H1 (cell line): ENCODE results near the gene OR4K2. TPM values are rescaled to one million over a fixed set of nuclear protein-coding genes. Genes with fewer than 3 reads are reported as not detected.

Experiments
- CTCF ChIA-PET: fragments of 300-600 bp; sonication (Branson Sonifier 250); formaldehyde crosslinking; loops from one replicate; lab custom pipeline; 2021; ENCODE audit not compliant: partially characterized antibody; lab: Charles Lee
- POLR2A ChIA-PET: fragments of 300-600 bp; sonication (Branson Sonifier 250); formaldehyde crosslinking; loops from one replicate; lab custom pipeline; 2021; ENCODE audit warnings: inconsistent platforms; ENCODE audit not compliant: partially characterized antibody; lab: Charles Lee
- DNase-seq, 2 experiments: peaks; one replicate each; pipeline versions ENCODE4 v3.0.0 to v3.0.0-alpha.2; 2010 to 2022; ENCODE audit warnings: low spot score in 2 of 2, low read depth in 1 of 2, mixed read lengths in 1 of 2
- FAIRE-seq: peaks from 2 replicates; lab custom pipeline; 2011; peaks lifted over from hg19 to GRCh38; lab: Jason Lieb, UNC
- H2AFZ ChIP-seq: 2 replicates; pipeline ENCODE4 v1.8.1; 2012; ENCODE audit warnings: low read length, inconsistent platforms
- H2AK5ac ChIP-seq: 2 replicates; pipeline ENCODE4 v1.6.1; 2013; ENCODE audit warnings: low read depth, low read length
- H2BK120ac ChIP-seq: replicated peaks from 2 replicates; pipeline ENCODE3; 2013; ENCODE audit warnings: low read depth, low read length, inconsistent platforms
- H2BK12ac ChIP-seq: 2 replicates; pipeline ENCODE4 v1.6.1; 2013; ENCODE audit warnings: low read depth, low read length
- H2BK15ac ChIP-seq: 2 replicates; pipeline ENCODE4 v1.6.1; 2013; ENCODE audit warnings: low read length
- H2BK20ac ChIP-seq: 2 replicates; pipeline ENCODE4 v1.6.1; 2013; ENCODE audit warnings: low read length
- H2BK5ac ChIP-seq: 2 replicates; pipeline ENCODE4 v1.6.1; 2013; ENCODE audit warnings: low read depth, low read length
- H3K14ac ChIP-seq: 2 replicates; pipeline ENCODE4 v1.6.1; 2013; ENCODE audit warnings: inconsistent platforms; ENCODE audit not compliant: insufficient read length
- H3K18ac ChIP-seq: 2 replicates; pipeline ENCODE4 v1.6.1; 2013; ENCODE audit warnings: low read length; ENCODE audit errors: extremely low read depth
- H3K23ac ChIP-seq: 2 replicates; pipeline ENCODE4 v1.6.1; 2013; ENCODE audit warnings: inconsistent platforms; ENCODE audit not compliant: insufficient read length
- H3K23me2 ChIP-seq: 2 replicates; pipeline ENCODE4 v1.6.1; 2013; ENCODE audit warnings: low read depth, low read length
- H3K27ac ChIP-seq: 2 replicates; pipeline ENCODE4 v1.6.1; 2011; ENCODE audit warnings: low read depth, low read length, inconsistent platforms
- H3K27me3 ChIP-seq, 4 experiments: replicated peaks in 1 of 4; 1 replicate in 1 of 4; 2 replicates in 3 of 4; pipeline versions ENCODE4 v1.6.1 to v1.8.1; 2011 to 2013; ENCODE audit warnings: low read length in 3 of 4, mild to moderate bottlenecking in 3 of 4, inconsistent platforms in 2 of 4, mixed read lengths in 2 of 4, moderate library complexity in 1 of 4; ENCODE audit not compliant: control insufficient read depth in 3 of 4, insufficient read depth in 3 of 4; ENCODE audit errors: extremely low read depth in 1 of 4
- H3K36me3 ChIP-seq, 4 experiments: 2 replicates each; pipeline versions ENCODE4 v1.6.1 to v1.8.1; 2011 to 2013; ENCODE audit warnings: mild to moderate bottlenecking in 4 of 4, low read length in 3 of 4, moderate library complexity in 2 of 4, control low read depth in 1 of 4, inconsistent platforms in 1 of 4; ENCODE audit not compliant: insufficient read depth in 4 of 4, control insufficient read depth in 2 of 4
- H3K4ac ChIP-seq: replicated peaks from 2 replicates; pipeline ENCODE3; 2013; ENCODE audit warnings: low read length, low read depth, mixed read lengths, inconsistent platforms; ENCODE audit not compliant: insufficient read length
- H3K4me1 ChIP-seq, 4 experiments: replicated peaks in 1 of 4; 1 replicate in 1 of 4; 2 replicates in 3 of 4; pipeline versions ENCODE4 v1.6.1 to v1.8.1; 2011 to 2013; ENCODE audit warnings: low read length in 3 of 4, inconsistent platforms in 2 of 4, mixed read lengths in 1 of 4; ENCODE audit not compliant: insufficient read depth in 4 of 4, control insufficient read depth in 3 of 4
- H3K4me2 ChIP-seq, 2 experiments: 2 replicates each; pipeline versions ENCODE4 v1.6.1 to v1.8.1; 2011 to 2013; ENCODE audit warnings: low read depth in 2 of 2, low read length in 2 of 2, control low read depth in 1 of 2, inconsistent platforms in 1 of 2, mild to moderate bottlenecking in 1 of 2; ENCODE audit not compliant: insufficient read depth in 1 of 2
- H3K4me3 ChIP-seq, 4 experiments: fragments of 200-600, 300-600 bp in 1 of 4; sonication (generic), shearing (Covaris generic), sonication (Bioruptor Twin) in 1 of 4; 2 replicates each; pipeline versions ENCODE4 v1.5.1 to v1.8.1; 2011 to 2016; ENCODE audit warnings: low read length in 4 of 4, low read depth in 3 of 4, control low read depth in 2 of 4, inconsistent platforms in 2 of 4, mild to moderate bottlenecking in 2 of 4, mixed read lengths in 1 of 4, moderate library complexity in 1 of 4; ENCODE audit not compliant: insufficient read depth in 2 of 4; ENCODE audit errors: extremely low read depth in 1 of 4
- H3K56ac ChIP-seq: replicated peaks from 2 replicates; pipeline ENCODE3; 2013; ENCODE audit warnings: low read depth, mild to moderate bottlenecking, mixed read lengths, low read length, inconsistent platforms; ENCODE audit not compliant: insufficient read length
- H3K79me1 ChIP-seq: 2 replicates; pipeline ENCODE4 v1.6.1; 2013; ENCODE audit warnings: low read depth, low read length, control low read depth
- H3K79me2 ChIP-seq, 2 experiments: 2 replicates each; pipeline versions ENCODE4 v1.6.1 to v1.8.1; 2012 to 2013; ENCODE audit warnings: low read length in 2 of 2, mild to moderate bottlenecking in 2 of 2, inconsistent platforms in 1 of 2; ENCODE audit not compliant: insufficient read depth in 2 of 2, control insufficient read depth in 1 of 2
- H3K9ac ChIP-seq, 4 experiments: replicated peaks in 1 of 4; 1 replicate in 1 of 4; 2 replicates in 3 of 4; pipeline versions ENCODE4 v1.6.1 to v1.8.1; 2011 to 2013; ENCODE audit warnings: low read depth in 3 of 4, low read length in 3 of 4, control low read depth in 2 of 4, mild to moderate bottlenecking in 2 of 4, moderate library complexity in 2 of 4, inconsistent platforms in 1 of 4; ENCODE audit errors: extremely low read depth in 1 of 4
- H3K9me3 ChIP-seq, 2 experiments: 2 replicates each; pipeline versions ENCODE4 v1.6.1 to v1.8.1; 2012 to 2013; ENCODE audit warnings: mild to moderate bottlenecking in 2 of 2, moderate library complexity in 2 of 2, control low read depth in 1 of 2, inconsistent platforms in 1 of 2, low read depth in 1 of 2, low read length in 1 of 2, mixed read lengths in 1 of 2; ENCODE audit not compliant: insufficient read depth in 2 of 2
- H4K20me1 ChIP-seq, 2 experiments: replicated peaks in 1 of 2; 2 replicates each; pipeline versions ENCODE3 to v1.8.1; 2011 to 2013; ENCODE audit warnings: inconsistent platforms in 2 of 2, low read length in 2 of 2, mild to moderate bottlenecking in 1 of 2; ENCODE audit not compliant: insufficient read depth in 2 of 2, control insufficient read depth in 1 of 2
- H4K5ac ChIP-seq: 2 replicates; pipeline ENCODE4 v1.6.1; 2013; ENCODE audit warnings: low read length, low read depth, mixed read lengths, inconsistent platforms; ENCODE audit not compliant: insufficient read length
- H4K8ac ChIP-seq: 2 replicates; pipeline ENCODE4 v1.8.0; 2013; ENCODE audit warnings: mild to moderate bottlenecking, moderate library complexity, low read length, inconsistent platforms; ENCODE audit not compliant: insufficient read depth; ENCODE audit errors: extremely low read depth
- H4K91ac ChIP-seq: replicated peaks from 2 replicates; pipeline ENCODE3; 2013; ENCODE audit warnings: low read length, mixed read lengths, inconsistent platforms; ENCODE audit not compliant: insufficient read length
- ASH2L ChIP-seq: fragments of 200-600, 300-600 bp; sonication (generic); IDR thresholded peaks from one replicate; pipeline ENCODE4 v1.7.1; 2017; ENCODE audit warnings: low read length
- BCL11A ChIP-seq, 2 experiments: IDR thresholded peaks; one replicate each; pipeline ENCODE4 v1.6.1; 2011; ENCODE audit warnings: low read depth in 2 of 2, low read length in 2 of 2, mild to moderate bottlenecking in 2 of 2
- E2F6 ChIP-seq: IDR thresholded peaks from 2 replicates; pipeline ENCODE4 v1.6.1; 2012; ENCODE audit warnings: inconsistent platforms
- HDAC6 ChIP-seq: IDR thresholded peaks from one replicate; pipeline ENCODE4 v1.7.1; 2012; ENCODE audit warnings: low read depth, mild to moderate bottlenecking, inconsistent platforms, low read length, moderate library complexity
- RBBP5 ChIP-seq: IDR thresholded peaks from 2 replicates; pipeline ENCODE4 v1.7.1; 2012; ENCODE audit warnings: low read depth, mild to moderate bottlenecking, inconsistent platforms, low read length, moderate library complexity, borderline replicate concordance
- RXRA ChIP-seq: IDR thresholded peaks from 2 replicates; pipeline ENCODE4 v1.6.1; 2011; ENCODE audit warnings: low read depth, mild to moderate bottlenecking, low read length, moderate library complexity; ENCODE audit not compliant: insufficient read depth
- TBP ChIP-seq: IDR thresholded peaks from 2 replicates; pipeline ENCODE4 v1.6.1; 2011; ENCODE audit warnings: low read depth, low read length, improper control_type of control experiment
- TEAD4 ChIP-seq: IDR thresholded peaks from 2 replicates; pipeline ENCODE4 v1.6.1; 2012; ENCODE audit warnings: low read depth, low read length, inconsistent platforms, mixed read lengths
- YY1 ChIP-seq: IDR thresholded peaks from 2 replicates; pipeline ENCODE4 v1.6.1; 2011; ENCODE audit warnings: low read depth, mild to moderate bottlenecking, low read length
- WGBS, 2 experiments: shearing (Covaris generic) in 1 of 2; methylation state at CpG; one replicate each; pipeline versions ENCODE4 v1.1.6 to v1.1.7; 2013 to 2015; ENCODE audit warnings: low lambda C conversion rate in 2 of 2, mixed read lengths in 2 of 2, inconsistent platforms in 1 of 2, low coverage in 1 of 2, missing lambda C conversion rate in 1 of 2; ENCODE audit not compliant: insufficient replicate concordance in 2 of 2, insufficient coverage in 1 of 2, insufficient read length in 1 of 2; ENCODE audit errors: extremely low coverage in 1 of 2, missing lambda C conversion rate in 1 of 2; 5-methylcytosine and 5-hydroxymethylcytosine counted together
- polyA plus RNA-seq, 7 experiments: library from polyadenylated mRNA; depleted of rRNA in 3 of 7; stranded (reverse) in 5 of 7; unstranded in 2 of 7; fragments of >200 nt in 5 of 7; fragments of 200-250 nt in 2 of 7; gene quantifications; 1 replicate in 5 of 7; 2 replicates in 1 of 7; 4 replicates in 1 of 7; pipeline versions ENCODE4 v1.2.1 to v1.2.3, GENCODE V29; 2011 to 2013; ENCODE audit warnings: missing spikeins in 2 of 7, mixed read lengths in 2 of 7
- total RNA-seq: library from RNA; stranded (reverse); fragmentation: NEBNext Ultra II Directional; extraction: Animal tissue kit (Norgen Biotek cat#: 25700); gene quantifications from 2 replicates; pipeline ENCODE4 v1.2.1, GENCODE V29; 2021
- TF ChIP-seq, protein P1 (sequence below): IDR thresholded peaks from 2 replicates; pipeline ENCODE4 v1.6.1; 2012; ENCODE audit warnings: low read length, inconsistent platforms
- TF ChIP-seq, protein P2 (sequence below): IDR thresholded peaks from 2 replicates; pipeline ENCODE4 v1.6.1; 2012; ENCODE audit warnings: inconsistent platforms

The OR4K2 gene
- total and polyA plus RNA-seq, 2 of the 8 experiments (the other 6 are each of a cell fraction or from before 2014, with no cell fraction given) = not detected

DNA sequence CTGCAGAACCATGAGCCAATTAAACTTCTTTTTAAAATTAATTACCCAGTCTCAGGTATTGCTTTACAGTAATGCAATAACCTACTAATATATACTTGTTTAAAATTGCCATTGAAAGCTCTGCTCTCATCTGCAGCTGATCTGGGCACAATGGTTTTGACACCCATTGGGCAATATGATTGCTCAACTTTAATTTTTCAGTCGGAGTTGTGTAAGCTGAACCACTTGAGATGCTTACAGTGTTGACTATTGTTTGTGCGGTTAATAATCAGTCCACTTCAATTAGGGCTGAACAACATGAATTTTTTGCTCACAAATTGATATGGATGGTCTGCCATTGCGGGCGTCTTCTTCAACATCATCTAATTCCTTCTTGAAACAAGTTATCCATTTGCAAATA, 27.5 kb downstream of the OR4K2 start:
- no peak overlapping the region for H2BK12ac ChIP-seq
- no peak overlapping the region for H4K91ac ChIP-seq
- POLR2A ChIA-PET = no interaction called here
- DNase-seq (no peak), FAIRE-seq (no peak)
- H3K14ac ChIP-seq = no peak overlapping the region
- H2BK5ac ChIP-seq = no peak overlapping the region
- H2AK5ac ChIP-seq = no peak overlapping the region
- H2AFZ ChIP-seq = no peak overlapping the region
- no peaks in the 10 kb centered on the region for H3K23me2 ChIP-seq
- no peak overlapping the region for H2BK15ac ChIP-seq
- no peaks in the 10 kb centered on the region for H3K27me3 ChIP-seq
- no peak overlapping the region for H4K5ac ChIP-seq
- H4K8ac ChIP-seq = no peak overlapping the region
- WGBS, 2 experiments = 85% methylated on average over 4 of the region's 4 CpGs; no CpG with 5 or more reads in 1 of the 2 experiments
- H3K9me3 ChIP-seq = peaks cover 44 to 53% of the 10 kb centered on the region in 2 experiments
- no peaks in the 10 kb centered on the region for H3K36me3 ChIP-seq
- H2BK120ac ChIP-seq = no peak overlapping the region
- H3K79me1 ChIP-seq = no peaks in the 10 kb centered on the region
- no peak for TF ChIP-seq TEAD4
- TF ChIP-seq BCL11A (IDR thresholded peaks at IDR 0.05; ENCODE audit: low read depth in 2 of 2, low read length in 2 of 2) = no peak
- TF ChIP-seq RXRA = no peak
- TF ChIP-seq, protein P1, sequence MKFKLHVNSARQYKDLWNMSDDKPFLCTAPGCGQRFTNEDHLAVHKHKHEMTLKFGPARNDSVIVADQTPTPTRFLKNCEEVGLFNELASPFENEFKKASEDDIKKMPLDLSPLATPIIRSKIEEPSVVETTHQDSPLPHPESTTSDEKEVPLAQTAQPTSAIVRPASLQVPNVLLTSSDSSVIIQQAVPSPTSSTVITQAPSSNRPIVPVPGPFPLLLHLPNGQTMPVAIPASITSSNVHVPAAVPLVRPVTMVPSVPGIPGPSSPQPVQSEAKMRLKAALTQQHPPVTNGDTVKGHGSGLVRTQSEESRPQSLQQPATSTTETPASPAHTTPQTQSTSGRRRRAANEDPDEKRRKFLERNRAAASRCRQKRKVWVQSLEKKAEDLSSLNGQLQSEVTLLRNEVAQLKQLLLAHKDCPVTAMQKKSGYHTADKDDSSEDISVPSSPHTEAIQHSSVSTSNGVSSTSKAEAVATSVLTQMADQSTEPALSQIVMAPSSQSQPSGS = no peak
- TF ChIP-seq E2F6 = no peak
- TF ChIP-seq, protein P2, sequence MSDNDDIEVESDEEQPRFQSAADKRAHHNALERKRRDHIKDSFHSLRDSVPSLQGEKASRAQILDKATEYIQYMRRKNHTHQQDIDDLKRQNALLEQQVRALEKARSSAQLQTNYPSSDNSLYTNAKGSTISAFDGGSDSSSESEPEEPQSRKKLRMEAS = no peak
- TF ChIP-seq TBP = no peak
- no peak for TF ChIP-seq RBBP5
- no peak for TF ChIP-seq HDAC6
- TF ChIP-seq ASH2L = no peak
- no peak for TF ChIP-seq YY1
- no peak overlapping the region for H2BK20ac ChIP-seq
- no peak overlapping the region for H3K9ac ChIP-seq
- no peak overlapping the region for H3K27ac ChIP-seq
- CTCF ChIA-PET = no interaction called here
- no peaks in the 10 kb centered on the region for H3K4me1 ChIP-seq
- no peak overlapping the region for H3K23ac ChIP-seq
- no peak overlapping the region for H3K4ac ChIP-seq
- H3K79me2 ChIP-seq = no peaks in the 10 kb centered on the region
- no peak overlapping the region for H3K18ac ChIP-seq
- H4K20me1 ChIP-seq = no peaks in the 10 kb centered on the region
- no peak overlapping the region for H3K56ac ChIP-seq
- H3K4me3 ChIP-seq = no peak overlapping the region
- H3K4me2 ChIP-seq = no peak overlapping the region
